HT-29 (cell line): ENCODE measurements around the gene ABCB6. TPM values are rescaled to one million over a fixed set of nuclear protein-coding genes. Genes with fewer than 3 reads are reported as not detected.
"Not testable (repeated sequence)": the region's sequence is repeated elsewhere in the genome, so short reads cannot be mapped to it uniquely, and the experiment has no call there.

Source experiments
- DNase-seq: peaks from one replicate; pipeline ENCODE4 v3.0.0-alpha.2; 2015; ENCODE audit warnings: low spot score
- total RNA-seq: library from RNA; depleted of rRNA; stranded (reverse); fragments of >200 nt; shearing (Covaris generic); gene quantifications from 2 replicates; pipeline ENCODE4 v1.2.3, GENCODE V29; 2014; rRNA removed

Gene ABCB6
- 33.6 and 39.9 TPM in 2 replicates for total RNA-seq

DNA sequence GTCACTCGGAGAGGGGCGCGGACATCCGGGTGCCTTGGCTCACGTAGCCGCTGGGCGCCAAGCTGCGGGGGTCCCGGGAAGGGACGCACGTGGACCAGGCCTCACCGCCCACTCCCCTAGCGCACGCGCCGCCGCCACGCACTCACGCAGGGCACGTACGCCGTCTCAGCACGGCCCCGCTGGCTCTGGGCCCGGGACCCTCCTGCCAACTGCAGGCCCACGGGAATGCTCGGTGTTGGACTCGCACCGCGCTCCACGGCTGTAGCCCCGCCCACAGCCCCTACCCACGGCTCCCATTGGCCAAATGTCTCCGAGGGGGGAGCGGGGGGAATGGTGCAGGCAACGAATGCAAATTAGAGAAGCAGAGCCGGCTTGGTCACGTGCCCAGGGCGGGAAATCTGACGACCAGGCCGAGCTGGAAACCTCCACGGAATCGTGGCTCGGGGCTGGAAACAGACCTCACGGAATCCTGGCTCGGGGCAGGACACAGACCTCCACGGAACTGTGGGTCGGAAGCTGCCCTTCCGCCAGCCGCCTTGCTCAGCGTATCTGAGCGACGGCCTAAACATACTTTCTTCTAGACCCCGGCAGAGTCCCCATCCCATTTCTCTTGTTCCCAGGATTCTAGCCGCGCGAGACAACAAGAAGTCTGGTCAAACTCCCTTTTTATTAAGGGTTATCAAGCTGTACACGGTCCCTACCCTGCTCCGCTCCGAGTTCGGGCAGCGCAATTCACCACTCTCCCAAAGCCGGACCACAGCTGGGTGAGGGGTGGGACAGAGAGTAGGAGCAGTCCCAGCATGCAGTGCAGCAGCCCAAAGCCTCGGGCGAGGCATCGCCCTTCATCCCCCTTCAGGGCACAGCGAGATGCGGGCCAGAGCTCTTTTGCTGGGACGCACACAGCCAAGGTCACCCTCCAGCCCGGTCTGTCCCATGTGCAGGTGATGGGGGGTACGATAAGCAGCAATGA is at the start of gene ABCB6:
Gene ABCB6, minus strand, starts transcription at position 227 of the 970 bp plus-strand sequence. CDS start 285 bp downstream, outside the sequence.
- peak; percentile 89 for DNase-seq

GRCh38 chr2:219268294-219268693 is 49.5 kb upstream of the ABCB6 start:
- no peak for DNase-seq

GRCh38 chr2:219266886-219267285 is 48.1 kb upstream of the ABCB6 start:
- no peak for DNase-seq

- DNase-seq: no peak
Measured at GRCh38 chr2:219266232-219266631, 47.5 kb upstream of the ABCB6 start.

DNA sequence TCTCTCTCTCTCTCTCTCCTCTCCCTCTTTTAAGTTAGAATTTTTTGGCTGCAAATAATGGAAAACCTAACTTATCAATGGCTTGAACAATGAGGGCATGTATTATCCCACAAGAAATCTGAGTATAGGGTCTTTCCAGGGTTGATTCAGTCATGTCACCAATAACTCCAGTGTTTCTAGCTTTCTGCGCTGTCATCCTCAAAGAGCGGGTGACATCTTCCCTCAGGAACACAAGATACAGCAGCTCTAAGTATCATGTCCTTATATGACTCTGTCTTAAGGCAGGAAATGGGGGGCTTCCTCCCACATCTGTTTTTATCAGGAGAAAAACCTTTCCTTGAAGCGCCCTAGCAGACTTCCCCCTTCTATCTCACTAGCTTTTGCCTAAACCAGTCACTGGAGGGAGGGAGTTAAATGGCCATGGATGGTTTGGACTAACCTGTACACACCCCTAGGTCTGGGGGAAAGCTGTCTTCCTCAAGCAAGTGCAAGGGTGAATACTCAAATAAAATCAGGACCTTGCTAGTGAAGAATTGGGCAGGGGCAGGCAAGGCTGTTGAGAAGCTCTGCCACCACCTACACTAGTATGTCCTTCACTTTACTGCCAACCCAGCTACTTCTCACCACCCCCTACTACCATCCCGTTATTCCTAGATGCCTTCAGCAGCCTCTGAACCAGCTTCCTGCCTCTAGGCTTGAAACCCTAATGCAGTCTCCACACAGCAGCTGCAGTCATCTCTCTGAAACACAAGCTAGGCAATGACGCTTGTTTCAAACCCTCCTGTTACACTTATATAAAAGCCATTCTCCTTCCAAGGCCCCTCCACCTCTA is 42.5 kb upstream of the ABCB6 start:
- DNase-seq: no peak

GRCh38 chr2:219258942-219259341 is 40.2 kb upstream of the ABCB6 start:
- DNase-seq: not testable (repeated sequence)

GRCh38 chr2:219254590-219255201 is 35.9 kb upstream of the ABCB6 start:
- no peak for DNase-seq

- DNase-seq: peak; percentile 91
Measured at GRCh38 chr2:219253753-219254589, 35.2 kb upstream of the ABCB6 start, which contains the start of gene TUBA4A. Gene TUBA4A, minus strand, starts transcription at chr2:219253918. Its CDS starts 60 bp downstream, at chr2:219253858.

DNA sequence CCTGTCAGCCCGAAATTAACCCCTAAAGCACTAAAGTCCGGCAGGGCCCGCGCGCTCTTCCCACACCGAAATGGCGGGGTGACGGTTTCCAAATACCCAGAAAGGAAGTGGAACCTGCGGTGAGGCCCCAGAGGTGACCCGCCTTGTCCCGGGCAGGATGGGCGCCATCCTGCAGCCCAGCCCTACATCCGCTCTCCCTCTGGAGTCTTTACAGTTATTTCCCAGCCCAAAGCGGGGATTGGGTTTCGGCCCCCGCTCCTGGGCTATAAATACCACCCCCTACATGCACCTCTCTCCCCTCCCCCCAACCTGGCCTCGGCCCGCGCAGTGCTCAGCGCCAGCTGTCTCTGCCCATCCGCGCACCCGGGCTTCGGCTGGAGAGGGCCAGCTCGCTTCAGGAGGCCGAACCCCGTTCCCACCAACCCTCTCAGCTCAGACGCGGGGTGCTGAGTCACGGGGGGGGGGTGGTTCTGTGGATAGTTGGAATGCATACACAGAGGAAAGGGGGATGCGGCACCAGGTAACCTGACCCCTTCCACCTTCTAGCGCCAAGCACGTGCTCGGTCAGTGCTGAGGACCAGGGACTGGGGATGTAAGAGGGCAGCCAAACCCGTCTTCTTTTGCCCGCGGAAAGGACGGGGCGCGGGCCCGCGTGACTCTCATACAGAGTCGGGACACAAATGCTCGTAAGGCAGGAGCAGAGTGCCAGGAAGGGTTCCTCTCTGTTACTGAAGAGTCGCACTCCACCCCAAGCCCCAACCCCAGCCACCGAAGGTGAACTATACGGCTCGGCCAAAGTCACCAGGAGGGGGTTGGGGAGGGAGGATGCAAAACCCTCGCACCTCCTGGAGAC is 34.4 kb upstream of the ABCB6 start, which contains the start of gene TUBA4B:
Gene TUBA4B, plus strand, starts transcription at position 344 of the 853 bp plus-strand sequence. Its CDS starts 165 bp downstream, at position 509.
- DNase-seq: peak; percentile 36

DNA sequence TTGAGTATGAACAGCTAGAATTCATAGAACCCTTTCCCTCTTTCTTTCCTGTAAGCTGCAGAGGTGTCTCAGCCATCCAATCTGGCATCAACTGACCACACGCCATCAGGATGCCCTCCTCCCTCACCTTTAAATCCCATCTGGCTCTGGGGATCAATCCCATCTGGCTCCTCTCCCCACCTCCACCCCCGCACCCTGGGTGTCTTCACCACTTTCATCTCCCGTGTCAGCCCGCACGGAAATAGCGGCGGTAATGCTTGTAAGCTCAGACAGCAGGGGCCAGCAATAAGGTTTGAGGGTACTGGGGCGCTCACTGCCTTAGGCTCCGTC is 33.8 kb upstream of the ABCB6 start:
- DNase-seq: no peak

DNA sequence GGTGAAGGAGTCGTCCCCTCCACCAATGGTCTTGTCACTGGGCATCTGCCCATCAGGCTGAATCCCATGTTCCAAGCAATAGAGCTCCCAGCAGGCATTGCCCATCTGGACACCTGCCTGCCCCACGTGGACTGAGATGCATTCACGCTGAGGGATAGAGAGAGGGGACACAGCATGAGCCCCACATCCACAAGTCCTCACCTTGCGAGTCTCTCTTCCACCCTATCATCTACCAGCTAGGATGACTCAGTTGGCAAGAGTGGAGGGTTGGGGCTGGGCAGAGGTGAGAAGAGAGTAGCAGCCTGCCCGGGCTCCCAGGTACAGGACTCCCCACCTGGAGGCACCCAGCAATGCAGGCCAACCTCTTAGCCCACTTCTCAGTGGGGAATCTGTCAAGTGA is 33.3 kb upstream of the ABCB6 start:
- DNase-seq: no peak

- no peak for DNase-seq
Measured at GRCh38 chr2:219251656-219252055, 32.9 kb upstream of the ABCB6 start.

- no peak for DNase-seq
Measured at GRCh38 chr2:219250049-219250781, 31.5 kb upstream of the ABCB6 start.

GRCh38 chr2:219249203-219249980 is 30.6 kb upstream of the ABCB6 start:
- DNase-seq: peak; percentile 89

DNA sequence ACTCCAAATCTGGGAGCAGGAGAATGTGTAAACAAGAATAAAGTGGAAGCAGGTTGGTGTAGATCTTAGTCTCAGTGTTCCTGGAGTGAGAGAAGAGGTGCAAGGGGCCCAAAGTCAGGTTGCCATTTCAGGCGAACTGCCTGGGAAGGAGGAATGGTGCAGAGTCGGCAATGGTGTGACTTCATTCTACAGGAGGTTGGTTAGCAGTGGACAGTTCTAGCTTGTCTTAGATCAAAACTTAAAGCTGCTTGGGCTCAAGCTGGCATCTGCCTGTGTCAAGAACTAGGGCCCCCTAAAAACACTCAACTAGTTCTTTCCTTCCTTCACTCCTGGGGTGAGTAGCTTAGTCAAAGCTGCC is 30.1 kb upstream of the ABCB6 start:
- no peak for DNase-seq

DNA sequence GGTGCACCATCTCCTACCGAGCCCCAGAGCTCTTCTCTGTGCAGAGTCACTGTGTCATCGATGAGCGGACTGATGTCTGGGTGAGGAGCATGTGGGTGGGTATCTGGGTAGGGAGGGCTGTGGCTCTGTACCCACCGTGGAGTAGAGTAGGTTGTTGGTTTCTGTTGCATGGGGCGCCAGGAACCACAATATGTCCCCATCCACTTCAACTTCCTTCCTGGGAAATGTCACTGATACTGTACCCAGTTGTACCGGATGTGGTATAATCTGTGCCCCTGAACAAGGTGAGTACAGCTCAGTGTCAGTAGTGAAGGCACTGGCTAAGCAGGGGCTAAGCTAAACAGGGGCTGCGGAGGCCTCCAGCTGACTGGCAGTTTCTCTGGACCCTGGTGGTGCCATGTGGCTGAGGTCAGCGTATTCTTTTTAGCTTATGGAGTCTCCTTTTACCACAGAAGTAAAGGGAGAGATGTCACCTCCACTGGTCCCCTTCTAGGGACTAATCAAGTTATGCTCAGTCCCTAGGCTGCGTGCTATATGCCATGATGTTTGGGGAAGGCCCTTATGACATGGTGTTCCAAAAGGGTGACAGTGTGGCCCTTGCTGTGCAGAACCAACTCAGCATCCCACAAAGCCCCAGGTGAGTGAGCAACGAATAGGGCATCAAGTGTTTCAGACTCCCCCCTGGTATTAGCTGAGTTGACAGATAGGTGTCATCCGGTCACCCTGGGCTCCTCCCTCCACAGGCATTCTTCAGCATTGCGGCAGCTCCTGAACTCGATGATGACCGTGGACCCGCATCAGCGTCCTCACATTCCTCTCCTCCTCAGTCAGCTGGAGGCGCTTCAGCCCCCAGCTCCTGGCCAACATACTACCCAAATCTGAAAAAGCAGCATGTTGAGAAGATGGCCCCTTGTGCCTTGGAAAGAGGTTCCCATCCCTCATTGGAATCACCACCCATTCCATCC is 29.2 kb upstream of the ABCB6 start:
- DNase-seq: no peak

DNA sequence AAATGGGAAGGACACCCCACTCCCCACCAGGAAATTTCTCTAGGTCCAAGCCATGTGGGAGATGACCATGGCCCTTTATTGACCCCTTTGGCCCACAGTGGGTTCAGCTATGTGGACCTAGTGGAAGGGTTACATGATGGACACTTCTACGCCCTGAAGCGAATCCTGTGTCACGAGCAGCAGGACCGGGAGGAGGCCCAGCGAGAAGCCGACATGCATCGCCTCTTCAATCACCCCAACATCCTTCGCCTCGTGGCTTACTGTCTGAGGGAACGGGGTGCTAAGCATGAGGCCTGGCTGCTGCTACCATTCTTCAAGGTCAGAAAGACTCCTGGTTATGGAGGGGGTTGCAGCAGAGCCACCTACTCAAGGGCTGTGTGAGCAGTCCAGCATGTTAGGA is 27.8 kb upstream of the ABCB6 start:
- DNase-seq: no peak
